SK-N-SH treated with all-trans-retinoic acid at 6 μM for 48 hours (cell line): ENCODE measurements around the gene CACNA1C.

Experiments used
- ATAC-seq: fragments of 200-7000 bp; cut with Tn5 transposase; 3 replicates; pipeline ENCODE4 v1.9.1; 2020; ENCODE audit warnings: mild to moderate bottlenecking, moderate library complexity
- ARNTL ChIP-seq: fragments of 450-650 bp; formaldehyde crosslinking; IDR thresholded peaks from 2 replicates; pipeline ENCODE4 v1.5.0; 2020; ENCODE audit warnings: low read depth, mild to moderate bottlenecking, moderate library complexity, borderline replicate concordance
- BACH2 ChIP-seq: fragments of 250-450 bp; sonication (Bioruptor Pico); IDR thresholded peaks from 2 replicates; pipeline ENCODE4 v1.9.0; 2021; ENCODE audit warnings: mild to moderate bottlenecking, borderline replicate concordance
- CREB5 ChIP-seq: fragments of 250-450 bp; sonication (Bioruptor Pico); IDR thresholded peaks from 2 replicates; pipeline ENCODE4 v1.5.1; 2020; ENCODE audit warnings: low read depth, mild to moderate bottlenecking, moderate library complexity
- CSDC2 ChIP-seq: fragments of 250-450 bp; sonication (Bioruptor Pico); IDR thresholded peaks from 2 replicates; pipeline ENCODE4 v1.5.0; 2020; ENCODE audit warnings: mild to moderate bottlenecking, moderate library complexity
- ESRRG ChIP-seq: fragments of 250-450 bp; sonication (Bioruptor Pico); IDR thresholded peaks from 2 replicates; pipeline ENCODE4 v1.6.1; 2021; ENCODE audit warnings: mild to moderate bottlenecking
- GLIS3 ChIP-seq: fragments of 250-450 bp; sonication (Bioruptor Pico); IDR thresholded peaks from 2 replicates; pipeline ENCODE4 v1.5.0; 2020; ENCODE audit warnings: mild to moderate bottlenecking, moderate library complexity
- ISL1 ChIP-seq: fragments of 250-450 bp; sonication (Bioruptor Pico); IDR thresholded peaks from 2 replicates; pipeline ENCODE4 v2.1.2; 2022; ENCODE audit warnings: mild to moderate bottlenecking, moderate library complexity
- OSR1 ChIP-seq: fragments of 250-450 bp; sonication (Bioruptor Pico); IDR thresholded peaks from 2 replicates; pipeline ENCODE4 v1.8.0; 2022; ENCODE audit warnings: moderate library complexity, mild to moderate bottlenecking, inconsistent platforms
- PATZ1 ChIP-seq: fragments of 250-450 bp; sonication (Bioruptor Pico); IDR thresholded peaks from 2 replicates; pipeline ENCODE4 v1.8.0; 2020; ENCODE audit warnings: mild to moderate bottlenecking, moderate library complexity, borderline replicate concordance
- POU6F1 ChIP-seq: fragments of 250-450 bp; sonication (Bioruptor Pico); IDR thresholded peaks from 2 replicates; pipeline ENCODE4 v1.8.0; 2021; ENCODE audit warnings: low read depth, mild to moderate bottlenecking, moderate library complexity, borderline replicate concordance
- PPARA ChIP-seq: fragments of 250-450 bp; sonication (Bioruptor Pico); IDR thresholded peaks from 2 replicates; pipeline ENCODE4 v1.5.0; 2020; ENCODE audit warnings: mild to moderate bottlenecking, borderline replicate concordance
- RARB ChIP-seq: fragments of 250-450 bp; sonication (Bioruptor Pico); IDR thresholded peaks from 2 replicates; pipeline ENCODE4 v1.8.0; 2021; ENCODE audit warnings: mild to moderate bottlenecking, moderate library complexity
- SNAI2 ChIP-seq: fragments of 250-450 bp; sonication (Bioruptor Pico); IDR thresholded peaks from 2 replicates; pipeline ENCODE4 v1.5.0; 2020; ENCODE audit warnings: mild to moderate bottlenecking, moderate library complexity
- TCF4 ChIP-seq: fragments of 250-450 bp; sonication (Bioruptor Pico); IDR thresholded peaks from 2 replicates; pipeline ENCODE4 v1.8.0; 2021; ENCODE audit warnings: mild to moderate bottlenecking, moderate library complexity, borderline replicate concordance
- TOX ChIP-seq: fragments of 250-450 bp; sonication (Bioruptor Pico); IDR thresholded peaks from 2 replicates; pipeline ENCODE4 v1.8.0; 2021; ENCODE audit warnings: mild to moderate bottlenecking, moderate library complexity, borderline replicate concordance
- TSHZ2 ChIP-seq: fragments of 250-450 bp; sonication (Bioruptor Pico); IDR thresholded peaks from 2 replicates; pipeline ENCODE4 v1.5.0; 2020; ENCODE audit warnings: mild to moderate bottlenecking, moderate library complexity
- ZC3H10 ChIP-seq: fragments of 250-450 bp; sonication (Bioruptor Pico); IDR thresholded peaks from 2 replicates; pipeline ENCODE4 v1.5.1; 2021; ENCODE audit warnings: mild to moderate bottlenecking, moderate library complexity
- ZFP3 ChIP-seq: fragments of 250-450 bp; sonication (Bioruptor Pico); IDR thresholded peaks from 2 replicates; pipeline ENCODE4 v1.5.0; 2020; ENCODE audit warnings: mild to moderate bottlenecking, moderate library complexity
- ZFP30 ChIP-seq: fragments of 450-650 bp; formaldehyde crosslinking; IDR thresholded peaks from 2 replicates; pipeline ENCODE4 v1.5.0; 2022; ENCODE audit warnings: mild to moderate bottlenecking, moderate library complexity
- ZNF565 ChIP-seq: fragments of 450-650 bp; formaldehyde crosslinking; conservative IDR thresholded peaks from 2 replicates; pipeline ENCODE4 v1.5.0; 2020; ENCODE audit warnings: low read depth, mild to moderate bottlenecking, moderate library complexity
- ZNF70 ChIP-seq: fragments of 450-650 bp; formaldehyde crosslinking; IDR thresholded peaks from 2 replicates; pipeline ENCODE4 v1.5.0; 2020; ENCODE audit warnings: mild to moderate bottlenecking, moderate library complexity
- ZNF8 ChIP-seq: fragments of 450-650 bp; formaldehyde crosslinking; IDR thresholded peaks from 2 replicates; pipeline ENCODE4 v1.5.0; 2020; ENCODE audit warnings: mild to moderate bottlenecking, moderate library complexity
- TF ChIP-seq, protein P1 (sequence below): fragments of 250-450 bp; sonication (Bioruptor Pico); IDR thresholded peaks from 2 replicates; pipeline ENCODE4 v1.5.1; 2021; ENCODE audit warnings: mild to moderate bottlenecking, moderate library complexity

Gene CACNA1C

DNA sequence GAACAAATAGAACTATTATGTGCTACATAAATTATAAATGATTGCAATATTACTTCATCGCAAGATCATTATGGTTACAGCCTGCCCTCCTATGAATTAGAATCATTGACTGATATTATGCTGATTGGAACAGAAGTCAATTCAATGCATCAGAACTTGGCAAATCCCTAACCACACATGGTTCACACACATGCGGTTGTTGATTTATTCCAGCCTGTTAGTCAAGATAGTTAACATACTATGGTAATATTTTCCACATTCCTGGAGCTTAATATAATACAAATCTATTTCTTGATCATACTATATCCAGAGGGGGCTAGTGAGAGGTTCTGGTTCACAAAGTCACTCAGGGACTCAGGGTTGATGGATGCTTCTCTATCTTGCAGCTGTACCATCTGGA lies 9.7 kb upstream of the CACNA1C start:
- TF ChIP-seq PPARA (CRISPR knock-in tag) (no peak), TCF4 (no peak), RARB (CRISPR knock-in tag) (no peak), ARNTL (CRISPR knock-in tag) (no peak), ZC3H10 (CRISPR knock-in tag) (no peak)
- ATAC-seq: no peak

DNA sequence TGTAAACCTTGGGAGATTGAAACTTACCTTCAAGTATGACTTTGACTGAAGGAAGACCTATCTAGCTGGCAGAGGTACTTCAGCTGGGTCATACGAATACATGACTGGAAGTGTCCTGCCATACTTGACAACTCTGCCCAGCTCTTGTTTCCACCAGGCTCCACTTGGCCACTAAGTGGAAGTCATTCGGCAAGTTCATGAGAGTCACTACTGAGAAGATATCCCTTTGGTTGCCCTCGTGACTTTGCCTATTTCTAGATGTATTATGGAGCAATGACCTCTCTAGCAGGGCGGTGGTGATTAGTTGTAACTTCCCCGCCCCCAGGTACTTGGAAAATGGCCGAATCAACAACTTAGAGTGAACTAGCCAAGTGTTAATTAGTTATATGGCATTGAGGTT lies 8.6 kb upstream of the CACNA1C start:
- TF ChIP-seq, protein P1, sequence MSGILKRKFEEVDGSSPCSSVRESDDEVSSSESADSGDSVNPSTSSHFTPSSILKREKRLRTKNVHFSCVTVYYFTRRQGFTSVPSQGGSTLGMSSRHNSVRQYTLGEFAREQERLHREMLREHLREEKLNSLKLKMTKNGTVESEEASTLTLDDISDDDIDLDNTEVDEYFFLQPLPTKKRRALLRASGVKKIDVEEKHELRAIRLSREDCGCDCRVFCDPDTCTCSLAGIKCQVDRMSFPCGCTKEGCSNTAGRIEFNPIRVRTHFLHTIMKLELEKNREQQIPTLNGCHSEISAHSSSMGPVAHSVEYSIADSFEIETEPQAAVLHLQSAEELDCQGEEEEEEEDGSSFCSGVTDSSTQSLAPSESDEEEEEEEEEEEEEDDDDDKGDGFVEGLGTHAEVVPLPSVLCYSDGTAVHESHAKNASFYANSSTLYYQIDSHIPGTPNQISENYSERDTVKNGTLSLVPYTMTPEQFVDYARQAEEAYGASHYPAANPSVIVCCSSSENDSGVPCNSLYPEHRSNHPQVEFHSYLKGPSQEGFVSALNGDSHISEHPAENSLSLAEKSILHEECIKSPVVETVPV (CRISPR knock-in tag): no peak
- no peak for TF ChIP-seq OSR1 (CRISPR knock-in tag)
- no peak for TF ChIP-seq ESRRG
- no peak for TF ChIP-seq ISL1 (CRISPR knock-in tag)
- TF ChIP-seq ZFP30 (CRISPR knock-in tag): no peak
- TF ChIP-seq ZFP3 (CRISPR knock-in tag): no peak
- no peak for TF ChIP-seq TCF4
- TF ChIP-seq GLIS3 (CRISPR knock-in tag): no peak
- no peak for TF ChIP-seq BACH2
- TF ChIP-seq POU6F1: no peak
- TF ChIP-seq CSDC2 (CRISPR knock-in tag): no peak
- no peak for TF ChIP-seq PATZ1 (CRISPR knock-in tag)
- no peak for TF ChIP-seq ZC3H10 (CRISPR knock-in tag)
- no peak for TF ChIP-seq PPARA (CRISPR knock-in tag)
- no peak for TF ChIP-seq ZNF565 (CRISPR knock-in tag)
- no peak for TF ChIP-seq ZNF70 (CRISPR knock-in tag)
- TF ChIP-seq RARB (CRISPR knock-in tag): no peak
- TF ChIP-seq TOX (CRISPR knock-in tag): no peak
- no peak for TF ChIP-seq CREB5 (CRISPR knock-in tag)
- ATAC-seq: no peak

DNA sequence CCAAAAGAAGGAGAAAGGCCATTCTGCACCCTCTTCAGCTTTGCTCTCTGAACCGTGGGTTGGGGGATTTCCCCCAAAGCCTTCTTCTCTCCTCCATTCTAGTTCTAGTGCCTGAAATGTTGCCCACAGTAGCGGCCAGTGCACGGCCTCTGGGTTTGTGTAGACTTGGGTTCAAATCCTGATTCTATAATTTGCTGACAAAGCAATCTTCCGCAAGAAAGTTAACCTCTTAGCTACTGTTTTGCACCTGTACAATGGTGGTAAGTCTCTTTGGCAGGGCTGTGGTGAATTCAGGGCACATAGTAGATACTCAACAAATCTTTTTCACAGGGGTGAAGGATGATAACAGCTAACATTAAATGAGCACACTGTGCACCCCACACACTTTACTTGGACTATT lies 5.8 kb upstream of the CACNA1C start:
- no peak for ATAC-seq
- TF ChIP-seq ZNF8 (CRISPR knock-in tag) (no peak), ZFP3 (CRISPR knock-in tag) (no peak), GLIS3 (CRISPR knock-in tag) (no peak), BACH2 (no peak), ZFP30 (CRISPR knock-in tag) (no peak), ISL1 (CRISPR knock-in tag) (no peak), PATZ1 (CRISPR knock-in tag) (no peak)

GRCh38 chr12:2047752-2048151 lies 5.0 kb upstream of the CACNA1C start:
- no peak for ATAC-seq
- TF ChIP-seq ZNF565 (CRISPR knock-in tag) (no peak), POU6F1 (no peak), RARB (CRISPR knock-in tag) (no peak), TSHZ2 (no peak), ZFP3 (CRISPR knock-in tag) (no peak), SNAI2 (CRISPR knock-in tag) (no peak), ZC3H10 (CRISPR knock-in tag) (no peak)
- TF ChIP-seq, protein P1 (CRISPR knock-in tag): no peak
